Measurements from ENCODE around the gene AGPAT3. TPM values are rescaled to one million over a fixed set of nuclear protein-coding genes. Genes with fewer than 3 reads are reported as not detected.

Gene AGPAT3
- total RNA-seq, 1 donor: 63.5 TPM

GRCh38 chr21:43921979-43922945, 57.2 kb downstream of the AGPAT3 start:
- DNase-seq (ENCODE audit: low read depth): peak; percentile 75
- TF ChIP-seq CTCF (IDR thresholded peaks at IDR 0.05; ENCODE audit: insufficient read depth, low read depth, low read length): no peak
- no peak overlapping the region for H3K4me3 ChIP-seq (ENCODE audit: low read depth, low read length)

GRCh38 chr21:43922949-43923348, 57.9 kb downstream of the AGPAT3 start:
- DNase-seq (ENCODE audit: low read depth): no peak
- no peak for TF ChIP-seq CTCF (IDR thresholded peaks at IDR 0.05; ENCODE audit: insufficient read depth, low read depth, low read length)
- H3K4me3 ChIP-seq (ENCODE audit: low read depth, low read length): no peak overlapping the region

- DNase-seq (ENCODE audit: low read depth): no peak
- no peak for TF ChIP-seq CTCF (IDR thresholded peaks at IDR 0.05; ENCODE audit: insufficient read depth, low read depth, low read length)
- H3K4me3 ChIP-seq (ENCODE audit: low read depth, low read length): no peak overlapping the region
Observed at GRCh38 chr21:43923391-43923790, 58.4 kb downstream of the AGPAT3 start.

GRCh38 chr21:43924421-43925095, 59.5 kb downstream of the AGPAT3 start:
- no peak overlapping the region for H3K4me3 ChIP-seq (ENCODE audit: low read depth, low read length)
- no peak for DNase-seq (ENCODE audit: low read depth)
- TF ChIP-seq CTCF (IDR thresholded peaks at IDR 0.05; ENCODE audit: insufficient read depth, low read depth, low read length): no peak

- H3K4me3 ChIP-seq (ENCODE audit: low read depth, low read length): no peak overlapping the region
- TF ChIP-seq CTCF (IDR thresholded peaks at IDR 0.05; ENCODE audit: insufficient read depth, low read depth, low read length): no peak
- no peak for DNase-seq (ENCODE audit: low read depth)
Observed at GRCh38 chr21:43925096-43925481, 60.1 kb downstream of the AGPAT3 start.

- no peak overlapping the region for H3K4me3 ChIP-seq (ENCODE audit: low read depth, low read length)
- no peak for TF ChIP-seq CTCF (IDR thresholded peaks at IDR 0.05; ENCODE audit: insufficient read depth, low read depth, low read length)
- no peak for DNase-seq (ENCODE audit: low read depth)
Observed at GRCh38 chr21:43925609-43926008, 60.6 kb downstream of the AGPAT3 start.
